CD14-positive monocyte (primary cell): ENCODE data around the gene CAMTA1. TPM values are rescaled to one million over a fixed set of nuclear protein-coding genes. Genes with fewer than 3 reads are reported as not detected.

Experiments used
- DNase-seq, 3 donors: peaks; one replicate each; pipeline ENCODE4 v3.0.0-alpha.2; 2011 to 2022
- H2AFZ ChIP-seq: 2 replicates; pipeline ENCODE4 v1.6.0; 2012; ENCODE audit warnings: mild to moderate bottlenecking, low read depth, low read length, inconsistent platforms; ENCODE audit not compliant: insufficient read depth, poor library complexity, severe bottlenecking
- H3K27ac ChIP-seq, 2 donors: 1 replicate in 1 of 2; 2 replicates in 1 of 2; pipeline ENCODE4 v1.5.1; 2012 to 2013; ENCODE audit warnings: low read length in 2 of 2, control low read depth in 1 of 2, inconsistent platforms in 1 of 2, low read depth in 1 of 2, mild to moderate bottlenecking in 1 of 2
- H3K27me3 ChIP-seq, 2 donors: one replicate each; pipeline versions ENCODE4 v1.6.0 to v1.6.1; 2011 to 2013; ENCODE audit warnings: low read length in 2 of 2; ENCODE audit not compliant: control insufficient read depth in 2 of 2, insufficient read depth in 2 of 2
- H3K36me3 ChIP-seq, 2 donors: replicated peaks in 1 of 2; 1 replicate in 1 of 2; 2 replicates in 1 of 2; pipeline versions ENCODE4 v1.5.1 to v1.6.1; 2012 to 2013; ENCODE audit warnings: low read length in 2 of 2, control low read depth in 1 of 2, inconsistent platforms in 1 of 2, mild to moderate bottlenecking in 1 of 2; ENCODE audit not compliant: insufficient read depth in 2 of 2, control insufficient read depth in 1 of 2
- H3K4me1 ChIP-seq, 2 donors: 1 replicate in 1 of 2; 2 replicates in 1 of 2; pipeline versions ENCODE4 v1.5.1 to v1.6.1; 2012 to 2013; ENCODE audit warnings: low read length in 2 of 2, control low read depth in 1 of 2, inconsistent platforms in 1 of 2, mild to moderate bottlenecking in 1 of 2, moderate library complexity in 1 of 2; ENCODE audit not compliant: insufficient read depth in 2 of 2, control insufficient read depth in 1 of 2
- H3K4me2 ChIP-seq: replicated peaks from 2 replicates; pipeline ENCODE3; 2012; ENCODE audit warnings: low read length, moderate library complexity, mild to moderate bottlenecking; ENCODE audit not compliant: poor library complexity, severe bottlenecking; ENCODE audit errors: extremely low read depth
- H3K4me3 ChIP-seq, 3 experiments: fragments of 200-600 bp in 1 of 3; sonication (generic) in 1 of 3; replicated peaks in 1 of 3; 1 replicate in 2 of 3; 2 replicates in 1 of 3; pipeline ENCODE4 v1.5.1; 2011 to 2013; ENCODE audit warnings: low read length in 3 of 3, mild to moderate bottlenecking in 3 of 3, control low read depth in 2 of 3, low read depth in 2 of 3, inconsistent platforms in 1 of 3, moderate library complexity in 1 of 3
- H3K79me2 ChIP-seq: 2 replicates; pipeline ENCODE4 v1.6.0; 2012; ENCODE audit warnings: mild to moderate bottlenecking, control low read depth, inconsistent platforms, low read length, moderate library complexity; ENCODE audit not compliant: insufficient read depth
- H3K9ac ChIP-seq: 2 replicates; pipeline ENCODE4 v1.6.0; 2017; ENCODE audit warnings: low read length, mild to moderate bottlenecking; ENCODE audit not compliant: insufficient read depth, poor library complexity, severe bottlenecking
- H3K9me3 ChIP-seq, 2 donors: replicated peaks in 1 of 2; 1 replicate in 1 of 2; 2 replicates in 1 of 2; pipeline versions ENCODE4 v1.5.1 to v1.6.1; 2012 to 2013; ENCODE audit warnings: low read length in 2 of 2, control low read depth in 1 of 2; ENCODE audit not compliant: control insufficient read depth in 1 of 2, insufficient read depth in 1 of 2
- H4K20me1 ChIP-seq: 2 replicates; pipeline ENCODE4 v1.6.0; 2012; ENCODE audit warnings: mild to moderate bottlenecking, low read length, control low read depth, moderate library complexity; ENCODE audit not compliant: insufficient read depth
- H3K27ac Mint-ChIP-seq, 7 donors: one replicate each; pipeline ENCODE4 v1.8.0; 2020; ENCODE audit warnings: mild to moderate bottlenecking in 7 of 7, mixed read lengths in 7 of 7, moderate library complexity in 6 of 7, inconsistent platforms in 2 of 7
- H3K27me3 Mint-ChIP-seq, 3 donors: one replicate each; pipeline ENCODE4 v1.8.0; 2021 to 2022; ENCODE audit warnings: low read depth in 3 of 3, mild to moderate bottlenecking in 3 of 3, mixed read lengths in 3 of 3, moderate library complexity in 3 of 3, inconsistent platforms in 1 of 3
- H3K36me3 Mint-ChIP-seq, 2 donors: one replicate each; pipeline ENCODE4 v1.8.0; 2020; ENCODE audit warnings: mixed read lengths in 2 of 2, inconsistent platforms in 1 of 2, mild to moderate bottlenecking in 1 of 2
- H3K4me1 Mint-ChIP-seq: one replicate; pipeline ENCODE4 v1.8.0; 2020; ENCODE audit warnings: mild to moderate bottlenecking, mixed read lengths
- H3K4me3 Mint-ChIP-seq, 2 donors: one replicate each; pipeline ENCODE4 v1.8.0; 2020; ENCODE audit warnings: mild to moderate bottlenecking in 2 of 2, mixed read lengths in 2 of 2, moderate library complexity in 1 of 2
- H3K9me3 Mint-ChIP-seq, 7 donors: one replicate each; pipeline ENCODE4 v1.8.0; 2020 to 2022; ENCODE audit warnings: mixed read lengths in 7 of 7, mild to moderate bottlenecking in 6 of 7, moderate library complexity in 6 of 7, inconsistent platforms in 2 of 7
- WGBS: methylation state at CpG from one replicate; pipeline ENCODE4 v1.1.5; 2013; ENCODE audit warnings: missing lambda C conversion rate; ENCODE audit not compliant: insufficient coverage; 5-methylcytosine and 5-hydroxymethylcytosine counted together
- intact Hi-C, 2 donors: fragments of 100-400 bp; cut with micrococcal nuclease; formaldehyde crosslinking; loops; one replicate each; pipeline versions ENCODE4 v1.15.0 to v1.15.1; 2023
- polyA plus RNA-seq, 3 donors: library from polyadenylated mRNA; depleted of rRNA in 1 of 3; unstranded in 2 of 3; stranded (reverse) in 1 of 3; fragments of 300-500 nt in 2 of 3; fragments of >200 nt in 1 of 3; fragmentation: Illumina TruSeq in 2 of 3; gene quantifications; 1 replicate in 2 of 3; 2 replicates in 1 of 3; pipeline ENCODE4 v1.2.3, GENCODE V29; 2012 to 2021
- TF ChIP-seq, protein P1 (sequence below): fragments of 200-600 bp; IDR thresholded peaks from one replicate; pipeline ENCODE4 v1.8.0; 2022; ENCODE audit warnings: antibody characterized with exemption, mild to moderate bottlenecking

CAMTA1 gene
- polyA plus RNA-seq, 3 donors: 52.0 to 89.6 (median 78.3) TPM

- Histone ChIP-seq H3K4me2 (no peak overlapping the region), H3K36me3 (no peaks in the 10 kb centered on the region), H3K9me3 (no peaks in the 10 kb centered on the region), H3K27ac (no peak overlapping the region), H3K79me2 (no peaks in the 10 kb centered on the region), H4K20me1 (no peaks in the 10 kb centered on the region), H3K27me3 (no peaks in the 10 kb centered on the region), H3K4me3 (no peak overlapping the region), H3K9ac (no peak overlapping the region), H2AFZ (no peak overlapping the region), H3K4me1 (no peaks in the 10 kb centered on the region)
- no peaks in the 10 kb centered on the region for H3K4me1 Mint-ChIP-seq
- no peak for DNase-seq
- WGBS: 49% methylated on average over 6 of the region's 8 CpGs
- intact Hi-C loops: no loop called here
- H3K4me3 Mint-ChIP-seq: no peak overlapping the region
- peaks cover 3 to 14% (median 4%) of the 10 kb centered on the region in 3 donors for H3K27me3 Mint-ChIP-seq
- TF ChIP-seq, protein P1, sequence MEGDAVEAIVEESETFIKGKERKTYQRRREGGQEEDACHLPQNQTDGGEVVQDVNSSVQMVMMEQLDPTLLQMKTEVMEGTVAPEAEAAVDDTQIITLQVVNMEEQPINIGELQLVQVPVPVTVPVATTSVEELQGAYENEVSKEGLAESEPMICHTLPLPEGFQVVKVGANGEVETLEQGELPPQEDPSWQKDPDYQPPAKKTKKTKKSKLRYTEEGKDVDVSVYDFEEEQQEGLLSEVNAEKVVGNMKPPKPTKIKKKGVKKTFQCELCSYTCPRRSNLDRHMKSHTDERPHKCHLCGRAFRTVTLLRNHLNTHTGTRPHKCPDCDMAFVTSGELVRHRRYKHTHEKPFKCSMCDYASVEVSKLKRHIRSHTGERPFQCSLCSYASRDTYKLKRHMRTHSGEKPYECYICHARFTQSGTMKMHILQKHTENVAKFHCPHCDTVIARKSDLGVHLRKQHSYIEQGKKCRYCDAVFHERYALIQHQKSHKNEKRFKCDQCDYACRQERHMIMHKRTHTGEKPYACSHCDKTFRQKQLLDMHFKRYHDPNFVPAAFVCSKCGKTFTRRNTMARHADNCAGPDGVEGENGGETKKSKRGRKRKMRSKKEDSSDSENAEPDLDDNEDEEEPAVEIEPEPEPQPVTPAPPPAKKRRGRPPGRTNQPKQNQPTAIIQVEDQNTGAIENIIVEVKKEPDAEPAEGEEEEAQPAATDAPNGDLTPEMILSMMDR: no peak
- peaks cover 0 to 22% (median 7%) of the 10 kb centered on the region in 7 donors for H3K9me3 Mint-ChIP-seq
- H3K36me3 Mint-ChIP-seq: no peaks in the 10 kb centered on the region
- no peak overlapping the region for H3K27ac Mint-ChIP-seq
Observed at GRCh38 chr1:6922096-6922931, 137.1 kb downstream of the CAMTA1 start.

GRCh38 chr1:6923012-6923411 lies 137.8 kb downstream of the CAMTA1 start:
- H3K9ac ChIP-seq: no peak overlapping the region
- TF ChIP-seq, protein P1: no peak
- no peak overlapping the region for H3K4me3 ChIP-seq
- no peak overlapping the region for H3K4me2 ChIP-seq
- H3K36me3 Mint-ChIP-seq: no peaks in the 10 kb centered on the region
- no peaks in the 10 kb centered on the region for H3K79me2 ChIP-seq
- H3K27ac Mint-ChIP-seq: no peak overlapping the region
- no peak overlapping the region for H3K4me3 Mint-ChIP-seq
- DNase-seq: no peak
- H4K20me1 ChIP-seq: no peaks in the 10 kb centered on the region
- peaks cover 0 to 22% (median 7%) of the 10 kb centered on the region in 7 donors for H3K9me3 Mint-ChIP-seq
- H2AFZ ChIP-seq: no peak overlapping the region
- no peaks in the 10 kb centered on the region for H3K4me1 Mint-ChIP-seq
- no peaks in the 10 kb centered on the region for H3K4me1 ChIP-seq
- no peak overlapping the region for H3K27ac ChIP-seq
- H3K36me3 ChIP-seq: no peaks in the 10 kb centered on the region
- H3K9me3 ChIP-seq: no peaks in the 10 kb centered on the region
- 75% methylated on average over 3 of the region's 5 CpGs for WGBS
- intact Hi-C loops: no loop called here
- peaks cover 3 to 16% (median 4%) of the 10 kb centered on the region in 3 donors for H3K27me3 Mint-ChIP-seq
- no peaks in the 10 kb centered on the region for H3K27me3 ChIP-seq
